ENCODE results near the gene WDR20. TPM values are rescaled to one million over a fixed set of nuclear protein-coding genes. Genes with fewer than 3 reads are reported as not detected.

Gene WDR20
- total RNA-seq, 2 experiments from 2014 or later: 40.1 to 41.2 TPM

GRCh38 chr14:102215576-102216250 is 76.0 kb downstream of the WDR20 start:
- Histone ChIP-seq H3K4me3 (ENCODE audit: low read length) (no peak overlapping the region), H3K4me1 (ENCODE audit: insufficient read depth, low read length) (peaks cover 16% of the 10 kb centered on the region), H3K27me3 (ENCODE audit: control insufficient read depth in 1 of 2, insufficient read depth in 2 of 2, low read length in 2 of 2) (no peaks in the 10 kb centered on the region), H3K9me3 (ENCODE audit: control insufficient read depth in 1 of 2, insufficient read depth in 1 of 2, low read length in 2 of 2) (no peaks in the 10 kb centered on the region), H3K27ac (ENCODE audit: low read depth in 1 of 2, low read length in 2 of 2) (no peak overlapping the region), H3K36me3 (ENCODE audit: insufficient read depth, low read length) (peaks cover 33% of the 10 kb centered on the region)
- Mint-ChIP-seq H3K9me3 (no peaks in the 10 kb centered on the region), H3K27ac (no peak overlapping the region), H3K36me3 (ENCODE audit: low read depth) (peaks cover 4% of the 10 kb centered on the region), H3K27me3 (no peaks in the 10 kb centered on the region), H3K4me3 (no peak overlapping the region), H3K4me1 (ENCODE audit: low read depth) (peaks cover 7% of the 10 kb centered on the region)
- CTCF ChIA-PET: interaction anchor here (1.2 kb wide), 1 partner anchor 99 kb away, joined by 3 read pairs; no protein-coding TSS in a partner anchor
- TF ChIP-seq CTCF (IDR thresholded peaks at IDR 0.05): no peak
- intact Hi-C loops (cut with DNase I, micrococcal nuclease): no loop called here
- DNase-seq (no peak), ATAC-seq (ENCODE audit: poor library complexity) (no peak)
- POLR2A ChIA-PET: no interaction called here

GRCh38 chr14:102217399-102217798 is 77.7 kb downstream of the WDR20 start:
- H3K27me3 Mint-ChIP-seq: no peaks in the 10 kb centered on the region
- ATAC-seq (ENCODE audit: poor library complexity) (no peak), DNase-seq (no peak)
- ChIA-PET POLR2A (no interaction called here), CTCF (no interaction called here)
- Histone ChIP-seq H3K4me3 (ENCODE audit: low read length) (no peak overlapping the region), H3K9me3 (ENCODE audit: control insufficient read depth in 1 of 2, insufficient read depth in 1 of 2, low read length in 2 of 2) (no peaks in the 10 kb centered on the region), H3K4me1 (ENCODE audit: insufficient read depth, low read length) (peaks cover 16% of the 10 kb centered on the region), H3K27ac (ENCODE audit: low read depth in 1 of 2, low read length in 2 of 2) (no peak overlapping the region), H3K36me3 (ENCODE audit: insufficient read depth, low read length) (peaks cover 25% of the 10 kb centered on the region), H3K27me3 (ENCODE audit: control insufficient read depth in 1 of 2, insufficient read depth in 2 of 2, low read length in 2 of 2) (no peaks in the 10 kb centered on the region)
- TF ChIP-seq CTCF (IDR thresholded peaks at IDR 0.05): no peak
- H3K4me3 Mint-ChIP-seq: no peak overlapping the region
- H3K4me1 Mint-ChIP-seq (ENCODE audit: low read depth): peaks cover 7% of the 10 kb centered on the region
- peaks cover 15% of the 10 kb centered on the region for H3K36me3 Mint-ChIP-seq (ENCODE audit: low read depth)
- no peak overlapping the region for H3K27ac Mint-ChIP-seq
- intact Hi-C loops (cut with DNase I, micrococcal nuclease): no loop called here
- no peaks in the 10 kb centered on the region for H3K9me3 Mint-ChIP-seq

GRCh38 chr14:102217987-102218421 is 78.3 kb downstream of the WDR20 start:
- no peak for TF ChIP-seq CTCF (IDR thresholded peaks at IDR 0.05)
- ATAC-seq (ENCODE audit: poor library complexity) (no peak), DNase-seq (no peak)
- Histone ChIP-seq H3K36me3 (ENCODE audit: insufficient read depth, low read length) (peaks cover 22% of the 10 kb centered on the region), H3K4me1 (ENCODE audit: insufficient read depth, low read length) (peaks cover 16% of the 10 kb centered on the region), H3K27me3 (ENCODE audit: control insufficient read depth in 1 of 2, insufficient read depth in 2 of 2, low read length in 2 of 2) (no peaks in the 10 kb centered on the region), H3K27ac (ENCODE audit: low read depth in 1 of 2, low read length in 2 of 2) (no peak overlapping the region), H3K4me3 (ENCODE audit: low read length) (no peak overlapping the region), H3K9me3 (ENCODE audit: control insufficient read depth in 1 of 2, insufficient read depth in 1 of 2, low read length in 2 of 2) (no peaks in the 10 kb centered on the region)
- Mint-ChIP-seq H3K27me3 (no peaks in the 10 kb centered on the region), H3K4me3 (no peak overlapping the region), H3K27ac (no peak overlapping the region), H3K36me3 (ENCODE audit: low read depth) (peaks cover 15% of the 10 kb centered on the region), H3K4me1 (ENCODE audit: low read depth) (peaks cover 7% of the 10 kb centered on the region), H3K9me3 (no peaks in the 10 kb centered on the region)
- POLR2A ChIA-PET: no interaction called here
- CTCF ChIA-PET: no interaction called here
- intact Hi-C loops (cut with DNase I, micrococcal nuclease): no loop called here

All from CD4-positive, alpha-beta T cell (primary cell).